GM18507 (cell line): ENCODE data around the gene CBR1.

ENCODE experiments used
- DNase-seq: peaks from one replicate; pipeline ENCODE4 v3.0.0; 2011; ENCODE audit warnings: low read depth; ENCODE audit not compliant: insufficient read length; ENCODE audit errors: extremely low spot score
- FAIRE-seq: peaks from 2 replicates; lab custom pipeline; 2011; peaks lifted over from hg19 to GRCh38; lab: Jason Lieb, UNC

CBR1 gene

DNA sequence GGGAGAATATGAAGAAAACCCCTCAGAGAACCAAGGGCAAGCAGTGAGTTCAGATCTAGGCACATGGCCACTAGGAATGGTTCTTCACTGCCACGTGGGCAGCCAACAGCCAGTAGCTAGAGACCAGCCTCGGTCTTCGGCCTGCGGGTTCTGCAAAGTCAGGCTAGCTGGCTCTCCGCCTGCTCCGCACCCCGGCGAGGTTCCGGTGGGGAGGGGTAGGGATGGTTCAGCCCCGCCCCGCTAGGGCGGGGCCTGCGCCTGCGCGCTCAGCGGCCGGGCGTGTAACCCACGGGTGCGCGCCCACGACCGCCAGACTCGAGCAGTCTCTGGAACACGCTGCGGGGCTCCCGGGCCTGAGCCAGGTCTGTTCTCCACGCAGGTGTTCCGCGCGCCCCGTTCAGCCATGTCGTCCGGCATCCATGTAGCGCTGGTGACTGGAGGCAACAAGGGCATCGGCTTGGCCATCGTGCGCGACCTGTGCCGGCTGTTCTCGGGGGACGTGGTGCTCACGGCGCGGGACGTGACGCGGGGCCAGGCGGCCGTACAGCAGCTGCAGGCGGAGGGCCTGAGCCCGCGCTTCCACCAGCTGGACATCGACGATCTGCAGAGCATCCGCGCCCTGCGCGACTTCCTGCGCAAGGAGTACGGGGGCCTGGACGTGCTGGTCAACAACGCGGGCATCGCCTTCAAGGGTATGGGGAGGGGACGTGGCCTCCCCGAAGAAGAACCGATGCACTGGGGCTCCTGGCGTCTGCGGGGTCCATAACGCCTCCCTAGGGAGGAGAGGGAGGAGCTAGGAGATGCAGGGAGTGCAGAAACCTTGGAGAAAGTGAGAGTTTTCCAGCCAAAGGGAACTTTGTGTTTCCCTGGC lies at the start of gene CBR1:
Gene CBR1 (plus strand): TSS at position 312 of the 871 bp plus-strand sequence. CDS start 92 bp downstream, at position 404.
- peak; percentile 67 for DNase-seq
- FAIRE-seq, result peak; percentile 93

DNA sequence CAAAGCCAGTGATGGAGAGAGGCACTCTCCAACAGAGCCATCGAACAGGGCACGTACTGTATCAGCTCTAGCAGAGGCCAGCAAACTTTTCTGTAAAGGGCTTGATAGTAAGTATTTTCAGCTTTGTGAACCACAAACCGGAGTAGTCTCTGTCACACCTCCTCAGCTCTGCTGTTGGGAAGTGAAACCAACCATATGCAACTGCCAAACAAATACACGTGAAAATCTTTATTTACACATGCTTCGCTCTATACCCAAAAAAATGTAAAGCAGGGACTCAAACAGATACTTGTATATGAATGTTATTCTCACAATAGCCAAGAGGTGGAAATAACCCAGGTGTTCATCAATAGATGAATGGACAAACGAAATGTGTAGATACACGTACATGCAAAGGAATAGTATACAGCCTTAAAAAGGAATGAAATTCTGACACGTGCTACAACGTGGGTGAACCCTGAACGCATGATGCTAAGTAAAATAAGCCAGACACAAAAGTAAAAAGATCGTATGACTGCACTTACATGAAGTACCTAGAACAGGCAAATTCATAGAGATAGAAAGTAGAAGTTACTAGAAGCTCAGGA lies 48.5 kb upstream of the CBR1 start:
- FAIRE-seq (peak; percentile 66), DNase-seq (no peak)

DNA sequence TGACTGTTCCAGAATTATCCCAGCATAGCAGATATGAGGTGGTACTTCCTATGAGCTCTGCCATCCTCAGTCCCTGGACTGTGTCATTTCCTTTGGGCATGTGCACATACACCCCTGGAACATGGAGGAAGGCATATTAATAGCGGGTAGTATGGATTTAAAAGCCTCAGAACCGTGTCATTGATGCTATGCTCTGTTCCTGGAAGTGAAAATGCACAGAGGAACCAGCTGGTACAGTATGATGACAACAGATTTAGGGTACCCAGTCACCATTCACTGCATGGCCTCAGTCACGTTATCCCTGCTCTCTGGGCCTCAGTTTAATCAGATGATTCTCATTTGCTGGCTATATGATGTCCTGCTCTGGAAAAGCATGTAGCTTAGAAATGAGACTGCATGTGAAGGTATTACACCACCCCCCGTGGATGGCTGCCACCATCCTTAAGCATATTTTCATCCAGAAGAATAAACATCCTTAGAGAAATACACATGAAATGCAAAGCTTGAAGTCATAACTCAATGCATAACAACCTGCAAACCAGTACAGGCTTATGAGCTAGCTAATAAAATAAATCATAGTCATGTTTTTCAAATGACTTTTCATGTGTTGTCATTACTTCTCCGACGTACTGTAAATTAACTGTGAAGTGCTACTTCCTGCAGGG lies 47.3 kb upstream of the CBR1 start:
- DNase-seq (no peak), FAIRE-seq (no peak)

DNA sequence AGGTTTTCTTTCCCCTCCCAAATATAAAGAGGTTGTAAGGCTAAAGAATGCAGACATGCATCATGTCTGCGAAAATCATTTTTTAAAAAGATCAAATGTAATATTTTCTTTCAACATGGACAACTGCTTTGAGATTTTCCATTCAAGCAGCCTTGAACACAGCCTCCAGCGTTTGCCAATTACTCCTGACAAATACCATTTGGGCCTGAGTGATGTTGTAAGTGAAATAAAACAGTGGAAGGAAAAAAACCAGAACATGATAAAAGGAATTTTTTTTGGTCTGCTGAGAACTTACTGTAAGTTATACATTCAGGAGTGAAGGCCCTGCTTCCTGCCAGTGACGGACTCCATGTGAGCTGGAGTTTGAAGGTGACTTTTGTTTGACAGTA lies 46.7 kb upstream of the CBR1 start:
- no peak for DNase-seq
- FAIRE-seq, result no peak

GRCh38 chr21:36024782-36025181 lies 45.0 kb upstream of the CBR1 start:
- DNase-seq (no peak), FAIRE-seq (no peak)

DNA sequence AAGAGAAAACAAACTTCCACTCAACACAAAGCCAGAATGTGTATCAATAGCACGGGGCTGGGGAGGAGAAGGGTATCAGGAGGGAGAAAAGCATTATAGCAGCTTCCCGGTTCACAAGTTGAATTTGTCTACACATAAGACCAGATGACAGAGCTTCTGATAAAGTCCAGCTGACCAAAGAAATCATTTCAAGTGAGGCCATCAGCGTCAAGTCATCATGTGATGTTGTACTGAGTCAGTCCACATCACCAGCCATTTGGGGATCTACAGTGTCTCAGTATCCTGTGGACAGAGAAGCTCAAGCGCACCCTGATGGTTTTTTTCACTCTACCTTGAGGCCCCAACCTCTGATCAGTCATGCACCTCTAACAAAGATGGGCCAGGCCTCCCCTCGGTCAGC lies 42.5 kb upstream of the CBR1 start:
- FAIRE-seq (no peak), DNase-seq (no peak)

GRCh38 chr21:36028127-36029069 lies 41.4 kb upstream of the CBR1 start:
- DNase-seq (peak; percentile 64), FAIRE-seq (peak; percentile 74)

- DNase-seq (no peak), FAIRE-seq (no peak)
Measured at GRCh38 chr21:36029309-36029708, 40.5 kb upstream of the CBR1 start.

- FAIRE-seq (no peak), DNase-seq (no peak)
Measured at GRCh38 chr21:36030581-36031189, 39.1 kb upstream of the CBR1 start.

DNA sequence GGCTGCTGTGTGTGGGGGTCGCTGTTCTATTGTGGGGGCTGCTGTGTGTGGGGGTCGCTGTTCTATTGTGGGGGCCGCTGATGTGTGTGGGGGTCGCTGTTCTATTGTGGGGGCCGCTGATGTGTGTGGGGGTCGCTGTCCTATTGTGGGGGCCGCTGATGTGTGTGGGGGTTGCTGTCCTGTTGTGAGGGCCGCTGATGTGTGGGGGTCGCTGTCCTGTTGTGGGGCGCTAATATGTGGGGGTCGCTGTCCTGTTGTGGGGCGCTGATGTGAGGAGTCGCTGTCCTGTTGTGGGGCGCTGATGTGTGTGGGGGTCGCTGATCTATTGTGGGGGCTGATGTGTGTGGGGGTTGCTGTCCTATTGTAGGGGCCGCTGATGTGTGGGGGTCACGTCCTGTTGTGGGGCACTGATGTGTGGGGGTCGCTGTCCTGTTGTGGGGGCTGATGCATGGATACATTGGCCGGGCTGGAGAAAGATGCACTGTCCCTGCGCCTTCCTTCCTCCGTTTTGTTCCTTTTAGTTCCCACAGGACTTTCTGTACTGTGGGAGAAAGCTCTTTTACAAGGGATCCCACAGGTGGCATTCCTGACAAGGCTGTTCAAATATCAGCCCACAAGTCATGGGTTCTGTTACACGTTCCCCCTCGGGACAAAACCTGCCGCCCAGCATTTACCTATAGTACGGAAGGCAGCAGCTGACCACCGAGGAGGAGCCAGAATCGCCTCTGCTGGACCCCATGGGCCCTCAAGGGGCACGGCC lies 37.0 kb upstream of the CBR1 start:
- DNase-seq (no peak), FAIRE-seq (no peak)

GRCh38 chr21:36034211-36034913 lies 35.5 kb upstream of the CBR1 start:
- no peak for DNase-seq
- no peak for FAIRE-seq

GRCh38 chr21:36035381-36035791 lies 34.4 kb upstream of the CBR1 start:
- no peak for FAIRE-seq

GRCh38 chr21:36038701-36039497 lies 30.9 kb upstream of the CBR1 start:
- DNase-seq, result no peak
- FAIRE-seq, result no peak

More at GRCh38 chr21:36035381-36035791, 34.4 kb upstream of the CBR1 start:
- DNase-seq, result no peak

GRCh38 chr21:36039861-36040260 lies 30.0 kb upstream of the CBR1 start:
- DNase-seq, result no peak
- no peak for FAIRE-seq

DNA sequence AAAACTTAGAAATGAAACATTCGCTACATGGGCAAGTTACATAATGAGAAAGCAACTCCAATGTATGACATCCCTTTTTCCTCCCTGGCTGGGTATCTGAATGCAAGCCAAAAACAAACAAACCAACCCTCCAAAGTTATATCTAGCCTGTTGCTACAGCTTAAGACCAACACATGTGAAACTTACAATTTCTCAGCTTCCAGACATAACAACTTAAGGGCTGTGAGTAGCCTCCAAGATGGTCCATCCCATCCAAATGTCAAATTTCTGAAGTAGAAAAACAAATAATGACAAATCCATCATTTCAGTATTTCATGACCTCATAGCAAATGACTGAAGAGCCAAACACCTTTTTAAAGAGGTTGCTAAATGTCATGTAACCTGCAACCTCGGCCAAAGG lies 29.4 kb upstream of the CBR1 start:
- FAIRE-seq, result no peak
- DNase-seq, result no peak

DNA sequence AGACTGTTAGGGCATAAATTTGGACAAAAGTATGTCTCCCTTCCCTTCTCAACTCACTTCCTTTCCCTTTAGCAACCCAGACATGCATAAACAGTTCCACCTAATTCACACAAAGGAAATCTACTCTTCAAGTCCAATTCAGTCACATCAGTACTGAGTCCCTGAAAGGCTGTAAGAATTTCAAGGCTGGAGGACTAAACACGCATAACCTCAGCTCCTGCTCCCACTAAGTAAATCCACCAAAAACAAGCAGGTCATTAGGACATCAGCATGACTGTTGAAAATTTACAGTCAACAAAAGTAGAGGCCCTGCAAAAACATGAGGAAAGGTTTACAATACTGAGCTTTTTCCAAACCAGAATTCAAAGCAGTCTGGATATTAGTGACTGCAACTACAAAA lies 27.9 kb upstream of the CBR1 start:
- DNase-seq (no peak), FAIRE-seq (no peak)

DNA sequence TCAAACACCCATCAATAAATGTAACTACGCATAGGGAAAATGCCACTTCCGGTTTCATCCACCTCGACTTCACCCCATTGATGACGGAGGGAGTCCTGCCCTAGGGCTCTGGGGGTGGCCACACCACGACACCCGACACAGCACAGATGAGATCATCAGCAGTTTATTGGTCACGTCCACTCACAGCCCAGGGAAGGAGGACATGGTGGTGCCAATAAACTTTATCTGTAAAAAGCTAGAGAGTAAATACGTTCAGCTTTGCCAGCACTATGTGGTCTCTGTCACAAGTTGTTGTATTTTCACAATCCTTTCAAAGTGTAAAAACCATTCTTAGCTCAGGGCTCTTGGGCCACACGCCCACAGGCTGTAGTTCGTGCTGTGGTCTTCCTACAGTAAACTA lies 25.8 kb upstream of the CBR1 start:
- DNase-seq (no peak), FAIRE-seq (no peak)
